Endothelial cell of umbilical vein (primary cell): ENCODE measurements around the gene SVEP1. TPM values are rescaled to one million over a fixed set of nuclear protein-coding genes. Genes with fewer than 3 reads are reported as not detected.

ENCODE experiments used
- BruUV-seq: library from RNA; stranded (reverse); fragments of 400-500 nt; replicated peaks from 2 replicates; lab custom pipeline; 2021; lab: Mats Ljungman, UMichigan
- CTCF ChIA-PET: fragments of 300-600, 350-600 bp; sonication (Branson Sonifier 250); formaldehyde crosslinking; loops from one replicate; lab custom pipeline; 2021; ENCODE audit warnings: antibody characterized with exemption, inconsistent platforms; lab: Charles Lee
- POLR2A ChIA-PET: fragments of 300-600, 350-600 bp; sonication (Branson Sonifier 250); formaldehyde crosslinking; loops from one replicate; lab custom pipeline; 2021; ENCODE audit warnings: antibody characterized with exemption, inconsistent platforms; lab: Charles Lee
- DNase-seq: peaks from one replicate; pipeline ENCODE4 v3.0.0-alpha.2; 2011; ENCODE audit warnings: low read depth, low spot score
- FAIRE-seq: peaks from 2 replicates; lab custom pipeline; 2011; peaks lifted over from hg19 to GRCh38; lab: Jason Lieb, UNC
- H2AFZ ChIP-seq: 2 replicates; pipeline ENCODE4 v1.6.0; 2012; ENCODE audit warnings: low read depth, low read length, control low read depth, inconsistent platforms
- H3K27ac ChIP-seq: 2 replicates; pipeline ENCODE4 v1.5.1; 2011; ENCODE audit warnings: low read depth, mild to moderate bottlenecking, control low read depth, low read length, moderate library complexity; ENCODE audit not compliant: insufficient read depth
- H3K27me3 ChIP-seq, 2 experiments: 2 replicates each; pipeline versions ENCODE4 v1.6.0 to v1.6.1; 2011; ENCODE audit warnings: low read length in 2 of 2, mixed read lengths in 1 of 2; ENCODE audit not compliant: control insufficient read depth in 2 of 2, insufficient read depth in 2 of 2
- H3K36me3 ChIP-seq, 2 experiments: 2 replicates in 1 of 2; 3 replicates in 1 of 2; pipeline ENCODE4 v1.5.1; 2011; ENCODE audit warnings: low read length in 2 of 2, mild to moderate bottlenecking in 1 of 2, moderate library complexity in 1 of 2; ENCODE audit not compliant: control insufficient read depth in 2 of 2, insufficient read depth in 2 of 2; ENCODE audit errors: extremely low read depth in 1 of 2
- H3K4me1 ChIP-seq: 3 replicates; pipeline ENCODE4 v1.5.1; 2011; ENCODE audit warnings: mild to moderate bottlenecking, low read length; ENCODE audit not compliant: control insufficient read depth, insufficient read depth; ENCODE audit errors: extremely low read depth
- H3K4me2 ChIP-seq: 2 replicates; pipeline ENCODE4 v1.6.1; 2011; ENCODE audit warnings: low read length, control low read depth, mixed read lengths; ENCODE audit not compliant: insufficient read depth
- H3K4me3 ChIP-seq, 3 experiments: fragments of 200-600 bp in 1 of 3; sonication (generic), shearing (Covaris generic) in 1 of 3; replicated peaks in 1 of 3; 2 replicates each; pipeline ENCODE4 v1.5.1; 2011 to 2016; ENCODE audit warnings: control low read depth in 3 of 3, low read length in 3 of 3, mild to moderate bottlenecking in 2 of 3, inconsistent platforms in 1 of 3, low read depth in 1 of 3, moderate library complexity in 1 of 3; ENCODE audit not compliant: insufficient read depth in 1 of 3
- H3K79me2 ChIP-seq: 2 replicates; pipeline ENCODE4 v1.6.0; 2012; ENCODE audit warnings: low read length, inconsistent platforms; ENCODE audit not compliant: control insufficient read depth, insufficient read depth
- H3K9ac ChIP-seq: replicated peaks from 2 replicates; pipeline ENCODE3; 2011; ENCODE audit warnings: low read length, control low read depth; ENCODE audit not compliant: insufficient read depth; ENCODE audit errors: extremely low read depth
- H3K9me1 ChIP-seq: replicated peaks from 3 replicates; pipeline ENCODE4 v1.6.0; 2011; ENCODE audit warnings: mild to moderate bottlenecking, low read length; ENCODE audit not compliant: control insufficient read depth, insufficient read depth; ENCODE audit errors: extremely low read depth
- H3K9me3 ChIP-seq: replicated peaks from 2 replicates; pipeline ENCODE4 v1.5.1; 2012; ENCODE audit warnings: low read length, inconsistent platforms; ENCODE audit not compliant: control insufficient read depth, insufficient read depth
- H4K20me1 ChIP-seq: replicated peaks from 2 replicates; pipeline ENCODE3; 2011; ENCODE audit warnings: mild to moderate bottlenecking, low read length; ENCODE audit not compliant: control insufficient read depth, insufficient read depth; ENCODE audit errors: extremely low read depth
- EZH2 ChIP-seq: IDR thresholded peaks from 2 replicates; pipeline ENCODE4 v1.6.1; 2012; ENCODE audit warnings: borderline replicate concordance, low read depth, mild to moderate bottlenecking, moderate library complexity, low read length, inconsistent platforms; ENCODE audit not compliant: severe bottlenecking
- FOS ChIP-seq: IDR thresholded peaks from 2 replicates; pipeline ENCODE4 v1.6.1; 2011; ENCODE audit warnings: mild to moderate bottlenecking, low read length, moderate library complexity, borderline replicate concordance; ENCODE audit not compliant: insufficient read depth
- GATA2 ChIP-seq: IDR thresholded peaks from 2 replicates; pipeline ENCODE4 v1.7.0; 2011; ENCODE audit warnings: low read depth, mild to moderate bottlenecking, moderate library complexity, mixed read lengths, low read length; ENCODE audit not compliant: insufficient read length, insufficient read depth
- JUN ChIP-seq: IDR thresholded peaks from 2 replicates; pipeline ENCODE4 v1.6.1; 2011; ENCODE audit warnings: borderline replicate concordance, low read depth; ENCODE audit not compliant: insufficient read length, insufficient read depth
- MAX ChIP-seq: IDR thresholded peaks from 2 replicates; pipeline ENCODE4 v1.6.1; 2011; ENCODE audit not compliant: insufficient read depth, insufficient read length
- MYC ChIP-seq: IDR thresholded peaks from one replicate; pipeline ENCODE4 v1.6.1; 2011; ENCODE audit warnings: mild to moderate bottlenecking, low read depth, low read length
- POLR2A ChIP-seq: IDR thresholded peaks from 2 replicates; pipeline ENCODE4 v1.6.1; 2012; ENCODE audit warnings: low read depth, mild to moderate bottlenecking, control low read depth, low read length
- POLR2AphosphoS5 ChIP-seq: IDR thresholded peaks from 2 replicates; pipeline ENCODE4 v1.6.1; 2012; ENCODE audit warnings: low read depth, mild to moderate bottlenecking, control low read depth, low read length, moderate library complexity; ENCODE audit not compliant: insufficient read depth
- dilution Hi-C: fragments of 300-500 bp; cut with MboI; formaldehyde crosslinking; loops from one replicate; pipeline ENCODE4 v1.15.0; 2019; ENCODE audit warnings: low sequenced_read_pairs; ENCODE audit not compliant: extremely low pct_ligation_motif_present
- intact Hi-C: fragments of 100-400 bp; cut with micrococcal nuclease; formaldehyde crosslinking; loops from one replicate; pipeline ENCODE4 v1.10.0; 2022
- polyA plus RNA-seq, 4 experiments: library from polyadenylated mRNA; depleted of rRNA in 3 of 4; stranded (reverse) in 3 of 4; unstranded in 1 of 4; fragments of >200 nt; gene quantifications; 2 replicates each; pipeline versions ENCODE4 v1.2.1 to v1.2.3, GENCODE V29; 2011 to 2012; ENCODE audit warnings: missing spikeins in 1 of 4
- total RNA-seq: library from RNA; stranded (reverse); gene quantifications from 2 replicates; pipeline ENCODE4 v1.2.3, GENCODE V29; 2021
- TF ChIP-seq, protein P1 (sequence below), 2 donors: IDR thresholded peaks; 1 replicate in 1 of 2; 2 replicates in 1 of 2; pipeline ENCODE4 v1.5.1; 2011; ENCODE audit warnings: low read length in 2 of 2, mild to moderate bottlenecking in 2 of 2, moderate library complexity in 2 of 2, control low read depth in 1 of 2, inconsistent platforms in 1 of 2, low read depth in 1 of 2; ENCODE audit not compliant: insufficient read depth in 1 of 2; ENCODE audit errors: extremely low read depth in 1 of 2

The SVEP1 gene
- total and polyA plus RNA-seq, 2 donors (not counting 3 experiments of a cell fraction or from before 2014, with no cell fraction given), result 0.04 to 0.29 TPM

GRCh38 chr9:110447476-110447875 is 132.1 kb downstream of the SVEP1 start:
- TF ChIP-seq FOS (no peak), GATA2 (no peak), POLR2A (no peak), EZH2 (no peak), MAX (no peak), POLR2AphosphoS5 (no peak), JUN (no peak), MYC (no peak)
- TF ChIP-seq, protein P1, sequence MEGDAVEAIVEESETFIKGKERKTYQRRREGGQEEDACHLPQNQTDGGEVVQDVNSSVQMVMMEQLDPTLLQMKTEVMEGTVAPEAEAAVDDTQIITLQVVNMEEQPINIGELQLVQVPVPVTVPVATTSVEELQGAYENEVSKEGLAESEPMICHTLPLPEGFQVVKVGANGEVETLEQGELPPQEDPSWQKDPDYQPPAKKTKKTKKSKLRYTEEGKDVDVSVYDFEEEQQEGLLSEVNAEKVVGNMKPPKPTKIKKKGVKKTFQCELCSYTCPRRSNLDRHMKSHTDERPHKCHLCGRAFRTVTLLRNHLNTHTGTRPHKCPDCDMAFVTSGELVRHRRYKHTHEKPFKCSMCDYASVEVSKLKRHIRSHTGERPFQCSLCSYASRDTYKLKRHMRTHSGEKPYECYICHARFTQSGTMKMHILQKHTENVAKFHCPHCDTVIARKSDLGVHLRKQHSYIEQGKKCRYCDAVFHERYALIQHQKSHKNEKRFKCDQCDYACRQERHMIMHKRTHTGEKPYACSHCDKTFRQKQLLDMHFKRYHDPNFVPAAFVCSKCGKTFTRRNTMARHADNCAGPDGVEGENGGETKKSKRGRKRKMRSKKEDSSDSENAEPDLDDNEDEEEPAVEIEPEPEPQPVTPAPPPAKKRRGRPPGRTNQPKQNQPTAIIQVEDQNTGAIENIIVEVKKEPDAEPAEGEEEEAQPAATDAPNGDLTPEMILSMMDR (IDR thresholded peaks at IDR 0.05; ENCODE audit: extremely low read depth in 1 of 2, insufficient read depth in 1 of 2, low read depth in 1 of 2, low read length in 2 of 2), result no peak
- Histone ChIP-seq H3K9ac (no peak overlapping the region), H3K4me2 (no peak overlapping the region), H3K27ac (no peak overlapping the region), H3K9me3 (no peaks in the 10 kb centered on the region), H3K4me1 (no peaks in the 10 kb centered on the region), H3K79me2 (no peaks in the 10 kb centered on the region), H3K27me3 (no peaks in the 10 kb centered on the region), H4K20me1 (no peaks in the 10 kb centered on the region), H3K4me3 (no peak overlapping the region), H2AFZ (no peak overlapping the region), H3K9me1 (no peaks in the 10 kb centered on the region), H3K36me3 (no peaks in the 10 kb centered on the region)
- dilution Hi-C loops (no loop called here), intact Hi-C loops (no loop called here)
- no peak for DNase-seq
- no peak for FAIRE-seq
- POLR2A ChIA-PET, result no interaction called here
- CTCF ChIA-PET, result no interaction called here
- no TSS peak for BruUV-seq
